GM12878 (cell line): ENCODE measurements around the gene ACTR8. TPM values are rescaled to one million over a fixed set of nuclear protein-coding genes. Genes with fewer than 3 reads are reported as not detected.

ENCODE experiments used
- ATAC-seq: fragments of 200-7000 bp; cut with Tn5 transposase; 3 replicates; pipeline ENCODE4 v1.9.1; 2020; ENCODE audit warnings: mild to moderate bottlenecking, moderate library complexity
- BruUV-seq: library from RNA; stranded (reverse); fragments of 400-500 nt; replicated peaks from 2 replicates; lab custom pipeline; 2021; lab: Mats Ljungman, UMichigan
- CTCF ChIA-PET: fragments of 300-600 bp; sonication (Branson Sonifier 250); formaldehyde crosslinking; extraction: SDS; loops from one replicate; lab custom pipeline; 2021; ENCODE audit warnings: inconsistent platforms; lab: Yijun Ruan, JAX
- POLR2A ChIA-PET: fragments of 350-600 bp; formaldehyde crosslinking; extraction: SDS; loops from one replicate; lab custom pipeline; 2021; ENCODE audit warnings: inconsistent platforms; lab: Charles Lee
- RAD21 ChIA-PET: fragments of 300-600 bp; sonication (Branson Sonifier 250); formaldehyde crosslinking; loops from one replicate; lab custom pipeline; 2023; ENCODE audit warnings: antibody characterized with exemption; ENCODE audit not compliant: unreplicated experiment; lab: Charles Lee
- SMC1A ChIA-PET: fragments of 300-600 bp; sonication (Branson Sonifier 250); formaldehyde crosslinking; loops from one replicate; lab custom pipeline; 2023; ENCODE audit not compliant: unreplicated experiment, uncharacterized antibody; lab: Charles Lee
- DNase-seq: peaks from one replicate; pipeline ENCODE4 v3.0.0-alpha.2; 2011; ENCODE audit warnings: low read depth, low spot score
- FAIRE-seq: peaks from 3 replicates; lab custom pipeline; 2011; peaks lifted over from hg19 to GRCh38; lab: Jason Lieb, UNC
- H2AFZ ChIP-seq: 2 replicates; pipeline ENCODE4 v1.6.0; 2011; ENCODE audit warnings: low read depth, low read length, control low read depth; ENCODE audit not compliant: control insufficient read depth
- H3K27ac ChIP-seq: 2 replicates; pipeline ENCODE4 v1.5.1; 2011; ENCODE audit warnings: control low read depth; ENCODE audit not compliant: control insufficient read depth, insufficient read depth
- H3K27me3 ChIP-seq, 2 experiments: replicated peaks in 1 of 2; 2 replicates each; pipeline versions ENCODE4 v1.6.0 to v1.6.1; 2011; ENCODE audit warnings: low read length in 1 of 2; ENCODE audit not compliant: control insufficient read depth in 2 of 2, insufficient read depth in 2 of 2
- H3K36me3 ChIP-seq, 2 experiments: 2 replicates each; pipeline ENCODE4 v1.5.1; 2011; ENCODE audit warnings: low read length in 1 of 2; ENCODE audit not compliant: control insufficient read depth in 2 of 2, insufficient read depth in 2 of 2
- H3K4me1 ChIP-seq: 2 replicates; pipeline ENCODE4 v1.6.1; 2011; ENCODE audit warnings: mild to moderate bottlenecking, low read length, moderate library complexity, mixed read lengths; ENCODE audit not compliant: control insufficient read depth, insufficient read depth
- H3K4me2 ChIP-seq: 2 replicates; pipeline ENCODE4 v1.6.0; 2011; ENCODE audit warnings: control low read depth; ENCODE audit not compliant: control insufficient read depth, insufficient read depth
- H3K4me3 ChIP-seq: fragments of 200-600 bp; sonication (generic); 2 replicates; pipeline ENCODE4 v1.5.1; 2016
- H3K79me2 ChIP-seq: 2 replicates; pipeline ENCODE4 v1.6.0; 2011; ENCODE audit warnings: low read length; ENCODE audit not compliant: control insufficient read depth, insufficient read depth
- H3K9ac ChIP-seq: 2 replicates; pipeline ENCODE4 v1.8.0; 2011; ENCODE audit warnings: low read length, control low read depth, mixed read lengths; ENCODE audit not compliant: control insufficient read depth, insufficient read depth
- H3K9me3 ChIP-seq: replicated peaks from 3 replicates; pipeline ENCODE4 v1.5.1; 2011; ENCODE audit warnings: mild to moderate bottlenecking, low read length; ENCODE audit not compliant: control insufficient read depth, insufficient read depth
- H4K20me1 ChIP-seq: 2 replicates; pipeline ENCODE4 v1.6.0; 2011; ENCODE audit not compliant: control insufficient read depth, insufficient read depth
- CUX1 ChIP-seq: IDR thresholded peaks from 2 replicates; pipeline ENCODE4 v1.6.1; 2012; ENCODE audit warnings: improper control_type of control experiment, low read depth, low read length; ENCODE audit not compliant: insufficient replicate concordance
- EP300 ChIP-seq, 2 experiments: fragments of 150-350 bp in 1 of 2; IDR thresholded peaks; 2 replicates each; pipeline ENCODE4 v1.6.1; 2011 to 2012; ENCODE audit warnings: low read depth in 2 of 2, low read length in 2 of 2, borderline replicate concordance in 1 of 2, improper control_type of control experiment in 1 of 2, inconsistent platforms in 1 of 2; ENCODE audit not compliant: control insufficient read depth in 1 of 2
- PAX8 ChIP-seq: fragments of 450-650 bp; IDR thresholded peaks from 2 replicates; pipeline ENCODE4 v1.6.1; 2017; ENCODE audit warnings: mild to moderate bottlenecking, moderate library complexity
- SUPT20H ChIP-seq: IDR thresholded peaks from 2 replicates; pipeline ENCODE4 v1.6.1; 2011; ENCODE audit warnings: low read depth, mild to moderate bottlenecking, low read length, moderate library complexity, borderline replicate concordance; ENCODE audit not compliant: control insufficient read depth
- WGBS: methylation state at CpG from one replicate; pipeline ENCODE4 v1.1.6; 2016; ENCODE audit warnings: low lambda C conversion rate; ENCODE audit not compliant: insufficient replicate concordance, insufficient coverage; ENCODE audit errors: missing lambda C conversion rate; 5-methylcytosine and 5-hydroxymethylcytosine counted together
- in situ Hi-C: fragments of 300-500 bp; cut with MboI; formaldehyde crosslinking; loops from 9 replicates; pipeline ENCODE4 v1.14.3; 2018; ENCODE audit warnings: mixed read lengths
- intact Hi-C: fragments of 100-400 bp; cut with micrococcal nuclease; formaldehyde crosslinking; loops from one replicate; pipeline ENCODE4 v1.14.2; 2022; ENCODE audit not compliant: unreplicated experiment
- polyA plus RNA-seq, 11 experiments: library from polyadenylated mRNA; depleted of rRNA in 4 of 11; unstranded in 6 of 11; stranded (reverse) in 5 of 11; fragments of >200 nt; fragmentation: Nextera tagmentation in 4 of 11; fragmentation: Illumina TruSeq in 1 of 11; extraction: Ambion mirVana in 4 of 11; extraction: Trizol in 1 of 11; gene quantifications; 1 replicate in 1 of 11; 2 replicates in 10 of 11; pipeline versions ENCODE4 v1.2.1 to v1.2.3, GENCODE V29; 2011 to 2016; ENCODE audit warnings: inconsistent platforms in 2 of 11, missing spikeins in 2 of 11, low read depth in 1 of 11
- total RNA-seq, 4 experiments: library from RNA; depleted of rRNA in 3 of 4; stranded (reverse); fragments of >200 nt in 3 of 4; fragmentation: Illumina TruSeq in 1 of 4; extraction: Trizol in 1 of 4; gene quantifications; 2 replicates each; pipeline versions ENCODE4 v1.2.1 to v1.2.3, GENCODE V29; 2013 to 2021

ACTR8 gene
- total and polyA plus RNA-seq, 10 of the 15 experiments (the other 5 are each of a cell fraction or from before 2014, with no cell fraction given), result 5.3 to 35.7 (median 26.4) TPM

- RAD21 ChIA-PET, result no interaction called here
- DNase-seq, result no peak
- BruUV-seq, result no TSS peak
- intact Hi-C loops (no loop called here), in situ Hi-C loops (no loop called here)
- SMC1A ChIA-PET, result interaction anchor here (0.8 kb wide), 1 partner anchor 77 kb away, joined by 3 read pairs; no protein-coding TSS in a partner anchor
- Histone ChIP-seq H3K4me1 (no peaks in the 10 kb centered on the region), H3K9ac (no peak overlapping the region), H3K9me3 (no peaks in the 10 kb centered on the region), H3K27me3 (no peaks in the 10 kb centered on the region), H3K27ac (no peak overlapping the region), H3K4me3 (no peak overlapping the region), H3K36me3 (peaks cover 4% of the 10 kb centered on the region in 2 experiments; a peak in 3 of 4 replicates)
- WGBS, result 58% methylated on average over 5 of the region's 5 CpGs
- no peak for TF ChIP-seq SUPT20H
- no peak for TF ChIP-seq CUX1
- no peak for TF ChIP-seq EP300 (IDR thresholded peaks at IDR 0.05; ENCODE audit: borderline replicate concordance in 1 of 2, control insufficient read depth in 1 of 2, low read depth in 2 of 2, low read length in 2 of 2)
- no peak for TF ChIP-seq PAX8
- TF ChIP-seq, all 136 proteins: peak for 0
- CTCF ChIA-PET, result no interaction called here
- Histone ChIP-seq H3K79me2 (no peaks in the 10 kb centered on the region), H4K20me1 (no peaks in the 10 kb centered on the region), H3K4me2 (no peak overlapping the region), H2AFZ (no peak overlapping the region)
- FAIRE-seq, result no peak
- POLR2A ChIA-PET, result no interaction called here
- no peak for ATAC-seq
These were observed 61.9 kb downstream of the ACTR8 start for GRCh38 chr3:53820084-53820483.
